KMS-11 (cell line): ENCODE results near the gene QPCT.

Experiments
- H2AFZ ChIP-seq: fragments of 200-600 bp; sonication (generic); 2 replicates; pipeline ENCODE4 v1.6.1; 2016; ENCODE audit warnings: antibody characterized with exemption, mixed run types, low read depth
- H3K27ac ChIP-seq: fragments of 200-600 bp; sonication (generic); 2 replicates; pipeline ENCODE4 v1.6.1; 2016; ENCODE audit warnings: mild to moderate bottlenecking, mixed run types
- H3K27me3 ChIP-seq: fragments of 200-600 bp; sonication (generic); 2 replicates; pipeline ENCODE4 v1.6.1; 2017; ENCODE audit warnings: mild to moderate bottlenecking, low read depth, mixed run types, moderate library complexity; ENCODE audit not compliant: insufficient read depth
- H3K36me3 ChIP-seq: fragments of 200-600 bp; sonication (generic); 2 replicates; pipeline ENCODE4 v1.6.1; 2017; ENCODE audit warnings: mild to moderate bottlenecking, mixed run types; ENCODE audit not compliant: insufficient read depth
- H3K4me1 ChIP-seq: fragments of 200-600 bp; sonication (generic); 2 replicates; pipeline ENCODE4 v1.6.1; 2016; ENCODE audit warnings: mild to moderate bottlenecking, low read depth, mixed run types; ENCODE audit not compliant: poor library complexity, severe bottlenecking
- H3K4me2 ChIP-seq: fragments of 200-600 bp; sonication (generic); 2 replicates; pipeline ENCODE4 v1.7.0; 2016; ENCODE audit warnings: mild to moderate bottlenecking, mixed run types
- H3K4me3 ChIP-seq: fragments of 200-600 bp; sonication (generic); IDR thresholded peaks from 2 replicates; pipeline ENCODE4 v1.6.1; 2017; ENCODE audit warnings: low read depth, low read length, mixed read lengths; ENCODE audit not compliant: insufficient read depth
- H3K79me2 ChIP-seq: fragments of 200-600 bp; sonication (generic); 2 replicates; pipeline ENCODE4 v1.6.1; 2016; ENCODE audit warnings: low read depth, mixed run types; ENCODE audit not compliant: insufficient read depth
- H3K9ac ChIP-seq: fragments of 200-600 bp; sonication (generic); 2 replicates; pipeline ENCODE4 v1.6.1; 2016; ENCODE audit warnings: mild to moderate bottlenecking, mixed run types
- H4K20me1 ChIP-seq: fragments of 200-600 bp; sonication (generic); 2 replicates; pipeline ENCODE4 v1.6.1; 2016; ENCODE audit warnings: mild to moderate bottlenecking, mixed run types; ENCODE audit not compliant: insufficient read depth
- TF ChIP-seq, protein P1 (sequence below): fragments of 200-600 bp; sonication (generic); conservative IDR thresholded peaks from 2 replicates; pipeline ENCODE4 v1.6.1; 2017; ENCODE audit warnings: low read depth, mild to moderate bottlenecking, antibody characterized with exemption, low read length, moderate library complexity, mixed read lengths

QPCT gene

DNA sequence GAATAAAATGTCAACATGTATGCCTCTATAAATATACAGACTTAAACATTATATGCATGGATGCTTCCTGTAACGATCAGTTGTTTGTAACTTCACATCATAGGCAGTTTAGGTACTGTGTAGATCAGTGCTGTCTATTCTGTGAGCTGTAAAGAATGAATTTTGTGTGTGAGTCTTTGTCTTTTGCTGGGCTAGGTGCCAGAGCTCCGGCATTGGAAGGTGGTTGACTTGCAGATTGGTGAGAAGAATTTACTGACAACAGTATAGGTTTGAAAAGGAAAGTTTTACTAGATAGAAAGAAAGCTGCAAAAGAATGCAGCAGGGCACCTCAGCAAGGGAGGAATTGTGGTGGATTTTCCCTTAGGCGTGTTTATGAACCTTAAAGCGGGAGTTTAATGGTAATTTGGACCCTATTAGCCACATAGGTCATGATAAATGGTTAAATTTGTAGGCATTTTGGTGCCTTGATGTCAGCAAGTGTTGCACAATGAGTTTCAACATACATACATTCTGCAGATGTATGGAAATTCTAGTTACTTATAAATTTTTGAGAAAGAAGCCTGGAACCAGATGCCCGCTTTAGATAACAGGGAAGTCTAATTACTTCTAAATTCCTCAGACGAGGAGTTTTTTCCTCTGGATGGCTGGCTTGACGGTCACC is 6.7 kb upstream of the QPCT start:
- TF ChIP-seq, protein P1, sequence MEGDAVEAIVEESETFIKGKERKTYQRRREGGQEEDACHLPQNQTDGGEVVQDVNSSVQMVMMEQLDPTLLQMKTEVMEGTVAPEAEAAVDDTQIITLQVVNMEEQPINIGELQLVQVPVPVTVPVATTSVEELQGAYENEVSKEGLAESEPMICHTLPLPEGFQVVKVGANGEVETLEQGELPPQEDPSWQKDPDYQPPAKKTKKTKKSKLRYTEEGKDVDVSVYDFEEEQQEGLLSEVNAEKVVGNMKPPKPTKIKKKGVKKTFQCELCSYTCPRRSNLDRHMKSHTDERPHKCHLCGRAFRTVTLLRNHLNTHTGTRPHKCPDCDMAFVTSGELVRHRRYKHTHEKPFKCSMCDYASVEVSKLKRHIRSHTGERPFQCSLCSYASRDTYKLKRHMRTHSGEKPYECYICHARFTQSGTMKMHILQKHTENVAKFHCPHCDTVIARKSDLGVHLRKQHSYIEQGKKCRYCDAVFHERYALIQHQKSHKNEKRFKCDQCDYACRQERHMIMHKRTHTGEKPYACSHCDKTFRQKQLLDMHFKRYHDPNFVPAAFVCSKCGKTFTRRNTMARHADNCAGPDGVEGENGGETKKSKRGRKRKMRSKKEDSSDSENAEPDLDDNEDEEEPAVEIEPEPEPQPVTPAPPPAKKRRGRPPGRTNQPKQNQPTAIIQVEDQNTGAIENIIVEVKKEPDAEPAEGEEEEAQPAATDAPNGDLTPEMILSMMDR, result no peak
- H3K36me3 ChIP-seq, result no peaks in the 10 kb centered on the region
- H3K27me3 ChIP-seq, result no peaks in the 10 kb centered on the region
- H4K20me1 ChIP-seq, result no peaks in the 10 kb centered on the region
- peak overlapping the region; percentile 97 for H3K4me2 ChIP-seq
- peaks cover 95% of the 10 kb centered on the region for H3K79me2 ChIP-seq
- H3K27ac ChIP-seq, result peak overlapping the region; percentile 92
- peak overlapping the region; percentile 31 for H3K4me3 ChIP-seq
- H3K4me1 ChIP-seq, result peaks cover 54% of the 10 kb centered on the region
- peak overlapping the region; percentile 90 for H3K9ac ChIP-seq
- no peak overlapping the region for H2AFZ ChIP-seq

DNA sequence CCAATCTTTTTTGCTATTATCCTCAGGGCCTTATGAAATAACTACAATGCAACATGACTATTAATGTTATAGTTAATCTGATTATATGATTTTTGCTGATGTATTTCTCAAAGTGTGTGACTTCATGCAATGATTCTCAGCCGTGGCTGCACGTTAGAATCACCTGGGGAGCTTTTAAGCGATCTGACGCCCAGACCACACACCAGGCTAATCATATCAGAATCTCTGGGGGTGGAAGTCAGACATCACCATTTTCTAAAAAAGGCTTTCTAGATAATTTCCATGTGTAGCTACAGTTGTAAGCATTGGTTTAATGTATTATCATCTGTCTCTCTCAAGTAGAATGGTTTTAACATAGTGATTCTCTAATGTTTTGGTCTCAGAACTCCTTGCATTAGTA is 5.5 kb upstream of the QPCT start:
- Histone ChIP-seq H3K9ac (peak overlapping the region; percentile 90), H2AFZ (no peak overlapping the region), H3K4me2 (peak overlapping the region; percentile 97), H3K27ac (peak overlapping the region; percentile 92), H3K27me3 (no peaks in the 10 kb centered on the region), H3K36me3 (no peaks in the 10 kb centered on the region), H4K20me1 (no peaks in the 10 kb centered on the region), H3K4me3 (no peak overlapping the region), H3K79me2 (peaks cover 95% of the 10 kb centered on the region), H3K4me1 (peaks cover 54% of the 10 kb centered on the region)
- TF ChIP-seq, protein P1, result no peak

DNA sequence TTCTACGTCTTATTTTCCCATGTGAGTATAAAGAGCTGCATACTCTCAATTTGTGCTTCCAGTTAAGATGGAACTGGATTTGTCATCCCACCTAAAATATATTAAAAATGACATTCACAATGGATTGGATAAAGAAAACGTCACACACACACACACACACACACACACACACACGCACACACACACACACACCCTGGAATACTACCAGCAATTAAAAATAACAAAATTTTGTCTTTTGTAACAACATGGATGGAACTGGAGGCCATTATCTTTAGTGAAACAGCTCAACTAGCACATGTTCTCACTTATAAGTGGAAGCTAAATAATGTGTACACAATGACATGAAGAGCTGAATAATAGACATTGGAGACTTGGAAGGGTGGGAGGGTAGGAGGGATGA is 3.8 kb upstream of the QPCT start:
- no peak overlapping the region for H3K4me3 ChIP-seq
- peak overlapping the region; percentile 97 for H3K4me2 ChIP-seq
- H3K4me1 ChIP-seq, result peaks cover 47% of the 10 kb centered on the region
- H3K27ac ChIP-seq, result peak overlapping the region; percentile 92
- H2AFZ ChIP-seq, result no peak overlapping the region
- H3K79me2 ChIP-seq, result peaks cover 95% of the 10 kb centered on the region
- H3K9ac ChIP-seq, result peak overlapping the region; percentile 90
- H4K20me1 ChIP-seq, result no peaks in the 10 kb centered on the region
- no peaks in the 10 kb centered on the region for H3K36me3 ChIP-seq
- TF ChIP-seq, protein P1, result no peak
- no peaks in the 10 kb centered on the region for H3K27me3 ChIP-seq

DNA sequence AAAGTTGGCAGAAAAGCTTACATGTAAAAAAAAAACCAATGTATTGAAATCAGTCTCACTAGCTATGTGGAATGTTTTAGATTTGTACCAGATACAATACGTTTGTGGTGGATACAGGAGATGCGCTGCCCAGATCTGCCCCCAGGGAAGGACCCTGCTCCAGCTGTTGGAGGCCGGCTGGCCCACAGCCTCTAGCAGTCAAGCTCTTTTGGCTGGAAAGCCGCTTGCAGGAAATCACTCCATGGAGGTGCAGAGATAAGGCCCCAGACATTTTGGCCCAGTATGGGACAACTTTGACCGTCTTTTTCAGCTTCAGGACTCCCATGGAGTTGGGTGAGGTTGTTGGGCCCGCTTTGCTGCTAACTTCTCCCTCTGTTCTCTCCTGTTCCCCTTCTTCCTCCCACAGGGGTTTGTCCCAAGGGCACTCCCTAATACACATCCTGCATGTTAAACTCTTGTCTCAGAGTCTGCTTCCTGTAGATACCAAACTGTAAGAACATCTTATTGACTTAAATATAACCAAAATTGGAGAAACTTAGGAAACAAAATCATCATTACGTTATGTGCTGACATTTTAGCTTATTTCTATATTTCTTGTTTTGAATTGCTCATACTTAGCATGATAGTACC is 1.7 kb upstream of the QPCT start:
- peak overlapping the region; percentile 97 for H3K4me2 ChIP-seq
- TF ChIP-seq, protein P1, result no peak
- no peaks in the 10 kb centered on the region for H3K36me3 ChIP-seq
- no peaks in the 10 kb centered on the region for H3K27me3 ChIP-seq
- peak overlapping the region; percentile 17 for H3K4me3 ChIP-seq
- no peaks in the 10 kb centered on the region for H4K20me1 ChIP-seq
- no peak overlapping the region for H2AFZ ChIP-seq
- peak overlapping the region; percentile 92 for H3K27ac ChIP-seq
- H3K79me2 ChIP-seq, result peaks cover 97% of the 10 kb centered on the region
- peak overlapping the region; percentile 90 for H3K9ac ChIP-seq
- peaks cover 66% of the 10 kb centered on the region for H3K4me1 ChIP-seq
